GM19099 (cell line): ENCODE data around the gene RNU5B-1.

ENCODE experiments used
- POLR2A ChIP-seq: IDR thresholded peaks from 3 replicates; pipeline ENCODE4 v1.6.1; 2011; ENCODE audit warnings: low read depth; ENCODE audit not compliant: insufficient read length; ENCODE audit errors: extremely low read depth

The RNU5B-1 gene

DNA sequence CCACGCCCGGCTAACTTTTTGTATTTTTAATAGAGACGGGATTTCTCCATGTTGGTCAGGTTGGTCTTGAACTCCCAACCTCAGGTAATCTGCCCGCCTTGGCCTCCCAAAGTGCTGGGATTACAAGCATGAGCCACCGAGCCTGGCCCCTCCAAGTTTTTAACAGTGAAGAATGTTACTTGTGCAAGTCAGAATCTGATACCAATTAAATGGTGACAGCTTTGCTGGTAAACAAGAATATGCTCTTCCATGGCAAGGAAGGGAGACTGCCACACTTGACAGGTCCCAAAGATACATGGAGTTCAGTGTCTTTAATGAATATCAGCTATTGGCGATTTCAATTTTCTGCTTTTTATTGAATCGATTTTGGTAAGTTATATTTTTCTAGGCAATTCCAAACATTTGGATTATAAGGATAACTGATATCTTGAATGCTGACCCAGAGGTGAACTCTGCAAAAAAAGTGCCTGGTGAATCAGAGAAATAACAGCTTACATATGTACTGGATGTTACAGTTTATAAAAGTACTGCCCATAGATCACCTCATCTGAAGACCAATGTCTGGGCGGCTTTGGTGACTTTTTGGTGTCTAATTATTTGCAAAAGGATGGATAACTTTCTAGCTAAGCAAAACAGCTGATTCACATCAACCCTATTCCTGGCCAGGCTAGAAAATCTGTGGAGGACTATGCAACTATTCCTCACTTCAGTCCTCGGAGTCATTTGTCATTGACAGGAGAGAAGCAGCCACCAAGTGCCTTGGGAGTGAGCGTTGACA, 19.0 kb upstream of the RNU5B-1 start:
- no peak for TF ChIP-seq POLR2A

DNA sequence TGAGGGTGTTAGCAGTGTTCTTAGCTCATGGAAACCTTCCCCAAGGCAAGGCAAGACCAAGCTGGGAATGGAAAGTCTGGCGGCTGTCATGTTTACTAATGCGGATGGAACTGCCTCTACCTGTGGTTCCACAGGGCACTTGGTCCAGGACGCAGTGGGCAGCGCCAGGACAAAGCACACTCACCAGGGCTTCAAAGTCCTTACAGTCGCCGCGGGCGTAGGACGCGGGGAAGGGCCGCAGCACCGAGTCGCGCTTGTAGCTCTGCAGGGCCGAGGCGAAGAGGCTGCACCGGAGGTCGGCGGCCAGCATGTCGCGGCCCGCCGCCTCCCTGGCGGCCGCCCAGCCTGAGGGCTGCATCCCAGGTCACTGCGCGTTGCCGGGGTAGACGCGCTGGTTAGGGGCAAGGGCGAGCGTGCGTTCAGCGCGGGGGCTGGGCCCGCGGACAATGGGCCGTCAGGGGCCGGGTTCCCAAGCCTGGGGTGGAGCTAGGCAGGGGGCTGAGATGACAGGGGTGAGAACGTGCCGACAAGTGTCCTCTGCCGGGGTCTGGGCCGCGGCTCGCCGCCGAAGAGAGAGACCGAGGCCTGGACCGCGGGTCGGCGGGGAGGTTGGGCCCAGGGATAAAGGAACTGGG, 18.3 kb upstream of the RNU5B-1 start:
- no peak for TF ChIP-seq POLR2A

- peak; percentile 84 for TF ChIP-seq POLR2A
These were observed 17.6 kb upstream of the RNU5B-1 start, which contains the start of gene PARP16 for GRCh38 chr15:65286704-65287519. PARP16 (minus strand) TSS chr15:65286883; CDS start chr15:65286426, 457 bp downstream.

DNA sequence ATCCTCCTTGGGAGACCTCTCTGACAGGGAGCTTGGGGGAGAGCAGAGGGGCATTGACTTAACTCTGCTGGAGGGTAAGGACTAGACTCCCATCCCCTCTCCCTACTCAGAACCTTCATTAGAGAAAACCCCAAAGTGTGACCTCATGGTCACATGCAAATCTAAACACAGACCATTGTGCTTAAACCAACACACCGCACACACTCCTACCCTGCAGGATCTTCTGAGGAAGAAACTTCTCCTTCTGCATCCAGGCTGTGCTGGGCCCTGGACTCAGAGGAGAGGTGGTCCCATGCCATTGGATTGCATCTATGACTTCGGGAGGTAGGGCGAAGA, 17.0 kb upstream of the RNU5B-1 start:
- TF ChIP-seq POLR2A, result no peak

DNA sequence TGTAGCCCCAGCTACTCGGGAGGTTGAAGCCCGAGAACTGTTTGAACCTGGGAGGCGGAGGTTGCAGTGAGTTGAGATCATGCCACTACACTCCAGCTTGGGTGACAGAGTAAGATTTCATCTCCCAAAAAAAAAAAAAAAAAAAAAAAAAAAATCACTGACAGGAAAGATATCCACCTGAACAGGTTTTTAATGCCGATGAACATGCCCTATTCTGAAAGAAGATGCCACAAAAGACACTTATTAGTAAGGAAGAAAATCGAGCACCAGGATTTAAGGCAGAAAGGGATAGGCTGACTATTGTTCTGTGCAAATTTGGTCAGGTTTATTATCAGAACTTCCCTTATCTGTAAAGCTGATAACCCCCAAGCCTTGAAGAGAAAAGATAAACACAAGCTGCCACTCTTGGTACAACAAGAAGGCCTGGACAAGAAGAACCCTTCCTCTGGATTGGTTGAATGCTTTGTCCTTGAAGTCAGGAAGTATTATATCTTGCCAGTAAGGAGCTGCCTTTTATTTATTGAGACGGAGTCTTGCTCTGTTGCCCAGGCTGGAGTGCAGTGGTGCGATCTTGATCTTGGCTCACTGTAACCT, 15.1 kb upstream of the RNU5B-1 start:
- TF ChIP-seq POLR2A, result no peak

DNA sequence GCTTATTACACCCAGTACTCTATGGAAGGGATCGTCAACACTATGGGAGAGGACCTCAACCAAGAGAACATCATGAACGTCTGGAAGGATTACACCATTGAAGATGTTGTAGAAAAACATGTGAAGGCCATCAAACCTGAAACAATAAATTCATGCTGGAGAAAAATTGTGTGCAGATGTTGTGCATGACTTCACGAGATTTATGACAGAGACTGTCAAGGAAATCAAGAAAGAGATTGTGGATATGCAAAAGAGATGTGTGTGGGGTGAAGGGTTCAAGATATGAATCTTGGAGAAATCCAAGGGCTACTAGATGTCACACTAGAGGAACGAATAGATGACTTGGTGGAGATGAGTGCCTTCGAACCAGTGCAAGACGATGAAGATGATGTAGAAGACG, 14.2 kb upstream of the RNU5B-1 start:
- TF ChIP-seq POLR2A, result no peak

DNA sequence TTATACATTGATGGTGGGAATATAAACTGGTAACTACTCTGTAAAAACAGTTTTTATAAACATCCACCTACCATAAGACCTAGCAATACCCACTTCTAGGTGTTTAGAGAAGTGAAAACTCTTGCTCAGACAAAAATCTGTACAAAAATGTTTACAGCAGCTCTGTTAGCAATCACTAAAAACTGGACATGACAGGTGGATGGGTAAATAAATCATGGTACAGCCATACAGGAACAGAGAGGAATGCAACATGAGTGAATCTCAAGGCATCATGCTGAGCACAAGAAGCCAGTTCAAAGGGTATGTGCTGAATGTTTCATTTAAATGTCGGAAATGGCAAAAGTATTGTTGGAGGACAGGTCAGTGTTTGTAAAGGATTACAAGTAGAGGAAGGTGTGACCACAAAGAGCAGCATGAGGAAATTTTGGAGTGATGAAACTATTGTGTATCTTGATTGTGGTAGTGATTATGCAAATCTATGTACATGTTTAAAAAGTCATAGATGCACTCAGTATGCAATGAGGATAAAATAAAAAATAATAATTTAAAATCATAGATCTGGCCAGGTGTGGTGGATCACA, 11.4 kb upstream of the RNU5B-1 start:
- TF ChIP-seq POLR2A, result no peak

- no peak for TF ChIP-seq POLR2A
These were observed 5.7 kb upstream of the RNU5B-1 start for GRCh38 chr15:65298731-65299130.

DNA sequence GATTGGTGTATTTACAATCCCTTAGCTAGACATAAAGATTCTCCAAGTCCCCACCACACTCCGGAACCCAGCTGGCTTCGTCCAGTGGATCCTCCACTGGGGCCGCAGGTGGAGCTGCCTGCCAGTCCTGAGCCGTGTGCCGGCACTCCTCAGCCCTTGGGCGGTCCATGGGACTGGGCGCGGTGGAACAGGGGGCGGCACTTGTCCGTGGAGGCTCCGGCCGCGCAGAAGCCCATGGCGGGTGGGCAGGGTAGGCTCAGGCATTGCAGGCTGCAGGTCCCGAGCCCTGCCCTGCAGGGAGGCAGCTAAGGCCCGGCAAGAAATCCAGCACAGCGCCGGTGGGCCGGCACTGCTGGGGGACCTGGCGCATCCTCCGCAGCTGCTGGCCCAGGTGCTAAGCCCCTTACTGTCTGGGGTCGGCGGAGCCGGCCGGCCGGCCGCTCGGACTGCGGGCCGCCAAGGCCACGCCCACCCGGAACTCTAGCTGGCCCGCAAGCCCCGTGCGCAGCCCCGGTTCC, 3.5 kb upstream of the RNU5B-1 start:
- no peak for TF ChIP-seq POLR2A

GRCh38 chr15:65302061-65302460, 2.4 kb upstream of the RNU5B-1 start:
- no peak for TF ChIP-seq POLR2A

GRCh38 chr15:65303687-65304380, 643 bp upstream of the RNU5B-1 start:
- TF ChIP-seq POLR2A, result no peak

DNA sequence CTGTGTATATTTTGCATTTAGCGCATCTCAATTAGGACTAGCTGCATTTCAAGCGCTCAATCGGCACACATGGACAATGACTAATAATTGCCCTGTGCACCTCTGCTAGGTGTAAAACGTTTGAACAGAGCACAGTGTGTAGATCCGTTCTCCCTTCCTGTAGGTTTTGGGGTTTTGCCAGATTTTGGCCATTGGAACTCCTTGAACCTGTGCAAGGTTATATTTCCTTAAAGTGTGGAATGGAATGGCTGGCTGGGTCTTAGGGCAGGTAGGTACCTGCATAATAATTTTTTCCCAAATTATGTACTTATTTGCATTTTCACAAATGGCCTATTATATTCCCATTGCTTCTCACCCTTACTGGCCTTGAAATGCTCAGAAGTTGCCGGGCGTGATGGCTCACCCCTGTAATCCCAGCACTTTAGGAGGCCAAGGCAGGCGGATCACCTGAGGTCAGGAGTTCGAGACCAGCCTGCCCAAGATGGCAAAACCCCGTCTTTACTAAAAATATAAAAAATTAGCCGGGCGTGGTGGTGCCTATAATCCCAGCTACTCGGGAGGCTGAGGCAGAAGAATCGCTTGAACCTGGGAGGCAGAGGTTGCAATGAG, 777 bp downstream of the RNU5B-1 start:
- peak; percentile 32 for TF ChIP-seq POLR2A

GRCh38 chr15:65305776-65306175, 1.3 kb downstream of the RNU5B-1 start:
- no peak for TF ChIP-seq POLR2A

DNA sequence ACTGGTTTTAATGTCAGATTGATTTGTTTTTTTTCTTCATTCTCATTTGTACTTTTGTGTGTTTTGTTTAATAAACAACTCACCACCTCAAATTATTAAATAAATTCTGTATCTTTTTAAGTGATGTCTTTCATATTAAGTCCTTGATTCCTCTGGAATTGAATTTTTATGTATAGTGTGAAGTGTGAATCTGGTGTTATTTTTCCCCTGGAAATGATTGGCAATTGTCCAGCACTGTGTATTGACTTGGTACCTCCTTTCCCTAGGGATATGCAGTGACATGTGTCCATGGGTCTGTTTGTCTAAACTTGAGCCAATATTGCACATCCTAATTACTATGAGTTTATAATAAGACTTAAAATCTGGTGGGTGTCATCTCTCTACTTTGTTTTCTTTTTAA, 2.1 kb downstream of the RNU5B-1 start:
- no peak for TF ChIP-seq POLR2A

- no peak for TF ChIP-seq POLR2A
These were observed 3.5 kb downstream of the RNU5B-1 start for GRCh38 chr15:65307978-65308377.
